OCI-LY1 (cell line): ENCODE results near the gene CFAP46.
"Not testable (repeated sequence)": the region's sequence is repeated elsewhere in the genome, so short reads cannot be mapped to it uniquely, and the experiment has no call there.

Experiments
- H2AFZ ChIP-seq: fragments of 200-600 bp; sonication (generic), shearing (Covaris generic); 2 replicates; pipeline ENCODE4 v1.6.0; 2014; ENCODE audit warnings: antibody characterized with exemption, mild to moderate bottlenecking, low read length
- H3F3A ChIP-seq: fragments of 200-600 bp; sonication (generic), shearing (Covaris generic); 2 replicates; pipeline ENCODE4 v1.6.0; 2014; ENCODE audit warnings: mild to moderate bottlenecking, antibody characterized with exemption, low read length, moderate library complexity; ENCODE audit not compliant: insufficient read depth
- H3K27ac ChIP-seq: fragments of 200-600 bp; sonication (generic); 2 replicates; pipeline ENCODE4 v1.5.1; 2014; ENCODE audit warnings: low read length, mixed run types, mild to moderate bottlenecking, low read depth; ENCODE audit not compliant: poor library complexity, severe bottlenecking
- H3K27me3 ChIP-seq: fragments of 200-600 bp; sonication (generic); 2 replicates; pipeline ENCODE4 v1.6.0; 2014; ENCODE audit warnings: antibody characterized with exemption, mild to moderate bottlenecking, low read length, moderate library complexity; ENCODE audit not compliant: insufficient read depth
- H3K36me3 ChIP-seq: fragments of 200-600 bp; sonication (generic); 2 replicates; pipeline ENCODE4 v1.6.1; 2014; ENCODE audit warnings: mild to moderate bottlenecking, antibody characterized with exemption, low read length, moderate library complexity, mixed read lengths; ENCODE audit not compliant: insufficient read depth
- H3K4me1 ChIP-seq: fragments of 200-600 bp; sonication (generic); 2 replicates; pipeline ENCODE4 v1.5.1; 2014; ENCODE audit warnings: mild to moderate bottlenecking, low read length, moderate library complexity; ENCODE audit not compliant: insufficient read depth, severe bottlenecking
- H3K4me2 ChIP-seq: fragments of 200-600 bp; sonication (generic), shearing (Covaris generic); 2 replicates; pipeline ENCODE4 v1.6.1; 2014; ENCODE audit warnings: low read length
- H3K4me3 ChIP-seq: fragments of 200-600 bp; sonication (generic); 2 replicates; pipeline ENCODE4 v1.5.1; 2014; ENCODE audit warnings: low read length, low read depth, mild to moderate bottlenecking, mixed read lengths; ENCODE audit not compliant: poor library complexity, severe bottlenecking
- H3K79me2 ChIP-seq: fragments of 200-600 bp; shearing (Covaris generic); 2 replicates; pipeline ENCODE4 v1.6.1; 2016; ENCODE audit warnings: mixed run types, low read length, mixed read lengths; ENCODE audit not compliant: insufficient read depth
- H3K9ac ChIP-seq: fragments of 200-600 bp; sonication (generic), shearing (Covaris generic); 2 replicates; pipeline ENCODE4 v1.6.1; 2014; ENCODE audit warnings: mild to moderate bottlenecking, low read length, mixed read lengths
- H3K9me2 ChIP-seq: fragments of 200-600 bp; sonication (generic), shearing (Covaris generic); 2 replicates; pipeline ENCODE4 v1.6.1; 2014; ENCODE audit warnings: low read depth, mild to moderate bottlenecking, low read length, mixed read lengths
- H3K9me3 ChIP-seq: fragments of 200-600 bp; shearing (Covaris generic); 2 replicates; pipeline ENCODE4 v1.6.1; 2014; ENCODE audit warnings: low read length, mixed read lengths
- H4K20me1 ChIP-seq: fragments of 200-600 bp; sonication (generic), shearing (Covaris generic); 2 replicates; pipeline ENCODE4 v1.6.0; 2016; ENCODE audit warnings: mild to moderate bottlenecking, low read length; ENCODE audit not compliant: insufficient read depth
- EZH2 ChIP-seq: fragments of 200-600 bp; sonication (generic), shearing (Covaris generic); IDR thresholded peaks from 2 replicates; pipeline ENCODE4 v1.8.0; 2017; ENCODE audit warnings: borderline replicate concordance, mixed run types, mild to moderate bottlenecking, antibody characterized with exemption, low read length, moderate library complexity, mixed read lengths
- TF ChIP-seq, protein P1 (sequence below): fragments of 200-600 bp; sonication (generic), shearing (Covaris generic); IDR thresholded peaks from 2 replicates; pipeline ENCODE4 v1.5.1; 2017; ENCODE audit warnings: mild to moderate bottlenecking, antibody characterized with exemption, low read length, moderate library complexity, mixed read lengths

Gene CFAP46

DNA sequence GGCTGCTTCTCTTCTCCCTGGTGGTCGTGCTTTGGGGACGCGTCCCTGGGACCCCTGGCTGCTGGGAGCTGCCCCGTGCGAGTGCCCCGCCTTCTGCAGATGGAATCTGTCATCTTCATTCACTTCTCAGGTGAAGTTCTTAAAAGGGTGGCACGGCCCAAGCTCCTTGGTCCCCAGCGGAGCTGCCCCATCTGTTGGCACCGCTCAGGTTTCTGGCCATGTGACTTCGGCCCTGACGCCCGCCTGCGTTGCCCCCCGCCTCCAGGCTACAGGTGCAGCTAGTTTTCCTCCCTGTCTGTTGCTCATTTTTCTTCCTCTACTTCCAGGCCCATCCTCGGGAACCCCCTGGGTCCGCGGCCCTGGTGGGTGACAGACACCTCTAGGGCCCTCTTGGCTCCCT is 149.6 kb downstream of the CFAP46 start:
- H3F3A ChIP-seq: no peaks in the 10 kb centered on the region
- no peaks in the 10 kb centered on the region for H3K36me3 ChIP-seq
- no peaks in the 10 kb centered on the region for H3K27me3 ChIP-seq
- TF ChIP-seq, protein P1, sequence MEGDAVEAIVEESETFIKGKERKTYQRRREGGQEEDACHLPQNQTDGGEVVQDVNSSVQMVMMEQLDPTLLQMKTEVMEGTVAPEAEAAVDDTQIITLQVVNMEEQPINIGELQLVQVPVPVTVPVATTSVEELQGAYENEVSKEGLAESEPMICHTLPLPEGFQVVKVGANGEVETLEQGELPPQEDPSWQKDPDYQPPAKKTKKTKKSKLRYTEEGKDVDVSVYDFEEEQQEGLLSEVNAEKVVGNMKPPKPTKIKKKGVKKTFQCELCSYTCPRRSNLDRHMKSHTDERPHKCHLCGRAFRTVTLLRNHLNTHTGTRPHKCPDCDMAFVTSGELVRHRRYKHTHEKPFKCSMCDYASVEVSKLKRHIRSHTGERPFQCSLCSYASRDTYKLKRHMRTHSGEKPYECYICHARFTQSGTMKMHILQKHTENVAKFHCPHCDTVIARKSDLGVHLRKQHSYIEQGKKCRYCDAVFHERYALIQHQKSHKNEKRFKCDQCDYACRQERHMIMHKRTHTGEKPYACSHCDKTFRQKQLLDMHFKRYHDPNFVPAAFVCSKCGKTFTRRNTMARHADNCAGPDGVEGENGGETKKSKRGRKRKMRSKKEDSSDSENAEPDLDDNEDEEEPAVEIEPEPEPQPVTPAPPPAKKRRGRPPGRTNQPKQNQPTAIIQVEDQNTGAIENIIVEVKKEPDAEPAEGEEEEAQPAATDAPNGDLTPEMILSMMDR: no peak
- no peak for TF ChIP-seq EZH2
- no peaks in the 10 kb centered on the region for H3K4me1 ChIP-seq
- no peak overlapping the region for H2AFZ ChIP-seq
- H4K20me1 ChIP-seq: no peaks in the 10 kb centered on the region
- H3K4me3 ChIP-seq: no peak overlapping the region
- no peak overlapping the region for H3K27ac ChIP-seq
- no peaks in the 10 kb centered on the region for H3K9me3 ChIP-seq
- H3K9ac ChIP-seq: no peak overlapping the region
- H3K9me2 ChIP-seq: no peaks in the 10 kb centered on the region
- no peaks in the 10 kb centered on the region for H3K79me2 ChIP-seq
- no peak overlapping the region for H3K4me2 ChIP-seq

DNA sequence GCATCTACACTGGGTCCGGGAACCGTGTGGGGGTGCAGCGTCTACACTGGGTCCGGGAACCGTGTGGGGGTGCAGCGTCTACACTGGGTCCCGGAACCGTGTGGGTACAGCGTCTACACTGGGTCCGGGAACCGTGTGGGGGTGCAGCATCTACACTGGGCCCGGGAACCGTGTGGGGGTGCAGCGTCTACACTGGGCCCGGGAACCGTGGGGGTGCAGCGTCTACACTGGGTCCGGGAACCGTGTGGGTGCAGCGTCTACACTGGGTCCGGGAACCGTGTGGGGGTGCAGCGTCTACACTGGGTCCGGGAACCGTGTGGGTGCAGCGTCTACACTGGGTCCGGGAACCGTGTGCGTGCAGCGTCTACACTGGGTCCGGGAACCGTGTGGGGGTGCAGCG is 150.3 kb downstream of the CFAP46 start:
- H3K9me2 ChIP-seq, H3K79me2 ChIP-seq, H3K27me3 ChIP-seq, H3K9ac ChIP-seq, H4K20me1 ChIP-seq, H3K4me1 ChIP-seq, H3K36me3 ChIP-seq, H3K4me3 ChIP-seq, H2AFZ ChIP-seq, H3K9me3 ChIP-seq, H3K27ac ChIP-seq, H3K4me2 ChIP-seq, H3F3A ChIP-seq: not testable (repeated sequence)

DNA sequence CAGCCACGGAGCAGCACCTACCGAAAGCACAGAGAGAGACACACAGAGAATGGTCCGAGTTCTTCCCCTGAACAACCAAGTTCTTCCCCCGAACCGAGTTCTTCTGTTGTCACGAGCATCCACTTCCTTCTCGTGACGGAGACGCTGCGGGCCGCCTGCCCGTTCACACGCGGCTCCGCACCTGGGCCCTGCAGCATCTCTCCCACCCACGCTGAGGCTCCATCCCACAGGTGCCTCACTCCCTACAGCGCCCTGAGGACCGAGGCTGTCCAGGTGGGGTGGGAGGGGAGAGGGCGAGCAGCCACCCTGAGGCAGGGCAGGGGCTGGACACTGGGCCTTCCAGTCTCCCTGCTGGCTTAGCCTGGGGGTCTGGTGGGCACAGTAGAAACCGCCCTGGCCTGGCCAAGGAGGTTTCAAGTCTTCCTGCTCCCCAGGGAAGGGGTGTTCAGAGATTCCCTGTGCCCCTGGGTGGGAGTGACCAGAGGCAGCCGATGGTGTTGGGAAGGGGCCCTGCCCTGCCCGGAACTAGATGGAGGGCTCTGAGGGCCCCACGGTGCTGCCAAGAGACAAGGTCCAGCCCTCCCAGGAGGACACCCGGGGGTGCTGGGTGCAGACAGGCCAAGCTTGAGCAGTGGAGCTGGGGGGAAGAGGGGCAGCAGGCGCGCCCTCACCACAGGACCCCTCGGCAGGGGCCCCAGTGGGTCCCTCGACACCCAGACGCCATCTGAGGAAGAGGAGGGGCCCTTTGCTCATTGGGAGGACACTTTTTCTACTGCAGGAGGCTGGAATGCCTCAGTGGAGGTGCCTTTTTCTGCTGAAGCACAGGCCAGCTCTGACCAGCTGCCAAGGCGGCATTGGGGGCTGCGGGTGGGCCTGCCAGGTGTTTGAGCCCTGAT is 151.2 kb downstream of the CFAP46 start:
- Histone ChIP-seq H3K9me3 (no peaks in the 10 kb centered on the region), H3K9ac (no peak overlapping the region), H3K4me2 (no peak overlapping the region), H3K36me3 (no peaks in the 10 kb centered on the region), H3K27ac (no peak overlapping the region), H3K9me2 (no peaks in the 10 kb centered on the region), H3F3A (no peaks in the 10 kb centered on the region), H3K27me3 (no peaks in the 10 kb centered on the region), H3K4me1 (no peaks in the 10 kb centered on the region), H3K79me2 (no peaks in the 10 kb centered on the region), H3K4me3 (no peak overlapping the region), H2AFZ (no peak overlapping the region), H4K20me1 (no peaks in the 10 kb centered on the region)
- no peak for TF ChIP-seq EZH2
- TF ChIP-seq, protein P1: no peak

DNA sequence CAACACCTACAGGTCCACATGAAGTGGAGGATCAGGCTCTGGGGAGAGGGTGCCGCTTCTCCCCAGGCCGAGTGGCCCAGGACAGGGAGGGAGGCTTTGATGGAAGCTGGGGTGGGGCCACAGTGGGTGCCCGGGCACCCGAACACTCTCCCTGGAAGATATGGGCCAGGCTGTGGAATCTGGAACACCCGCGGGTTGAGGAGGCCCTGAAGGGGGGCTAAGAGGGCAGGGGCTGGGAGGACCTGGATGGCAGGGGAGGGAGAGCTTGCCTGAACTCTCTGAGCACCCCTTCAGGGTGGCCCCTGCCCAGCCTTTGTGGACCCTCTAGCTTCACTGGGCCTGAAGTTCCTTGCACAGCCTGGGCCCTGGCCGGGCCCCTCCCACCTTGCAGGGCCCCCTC is 151.9 kb downstream of the CFAP46 start:
- no peaks in the 10 kb centered on the region for H3K79me2 ChIP-seq
- no peak overlapping the region for H2AFZ ChIP-seq
- no peaks in the 10 kb centered on the region for H3K4me1 ChIP-seq
- no peak for TF ChIP-seq EZH2
- TF ChIP-seq, protein P1: no peak
- no peaks in the 10 kb centered on the region for H3K9me2 ChIP-seq
- H3K27ac ChIP-seq: no peak overlapping the region
- H3K9ac ChIP-seq: no peak overlapping the region
- H3K36me3 ChIP-seq: no peaks in the 10 kb centered on the region
- H3K9me3 ChIP-seq: no peaks in the 10 kb centered on the region
- no peak overlapping the region for H3K4me3 ChIP-seq
- H4K20me1 ChIP-seq: no peaks in the 10 kb centered on the region
- no peak overlapping the region for H3K4me2 ChIP-seq
- H3K27me3 ChIP-seq: no peaks in the 10 kb centered on the region
- no peaks in the 10 kb centered on the region for H3F3A ChIP-seq
